WTC11 (cell line): ENCODE measurements around the gene SRSF9. TPM values are rescaled to one million over a fixed set of nuclear protein-coding genes. Genes with fewer than 3 reads are reported as not detected.

Experiments used
- ATAC-seq: fragments of 200-7000 bp; cut with Tn5 transposase; 2 replicates; pipeline ENCODE4 v1.10.0; 2021; ENCODE audit warnings: mild to moderate bottlenecking, moderate library complexity
- CTCF ChIA-PET: fragments of 300-600 bp; sonication (Branson Sonifier 250); formaldehyde crosslinking; loops from one replicate; lab custom pipeline; 2021; ENCODE audit warnings: antibody characterized with exemption; lab: Charles Lee
- POLR2A ChIA-PET: fragments of 350-600 bp; sonication (Branson Sonifier 250); formaldehyde crosslinking; loops from one replicate; lab custom pipeline; 2021; ENCODE audit warnings: antibody characterized with exemption; lab: Charles Lee
- DNase-seq: peaks from one replicate; pipeline ENCODE4 v3.0.0; 2021; ENCODE audit warnings: low spot score
- H3K27ac Mint-ChIP-seq: 2 replicates; pipeline ENCODE4 v1.8.0; 2021; ENCODE audit warnings: mixed read lengths
- H3K27me3 Mint-ChIP-seq: 2 replicates; pipeline ENCODE4 v1.8.0; 2021; ENCODE audit warnings: low read depth, mild to moderate bottlenecking, moderate library complexity, mixed read lengths
- H3K36me3 Mint-ChIP-seq: 2 replicates; pipeline ENCODE4 v1.8.0; 2021; ENCODE audit warnings: mixed read lengths
- H3K4me1 Mint-ChIP-seq: 2 replicates; pipeline ENCODE4 v1.8.0; 2022; ENCODE audit warnings: mixed read lengths
- H3K4me3 Mint-ChIP-seq: 2 replicates; pipeline ENCODE4 v1.8.0; 2021; ENCODE audit warnings: mild to moderate bottlenecking, moderate library complexity, mixed read lengths
- H3K9me3 Mint-ChIP-seq: 2 replicates; pipeline ENCODE4 v1.8.0; 2021; ENCODE audit warnings: mixed read lengths
- ATF1 ChIP-seq: sonication (generic); formaldehyde crosslinking; IDR thresholded peaks from 2 replicates; pipeline ENCODE4 v1.8.1; 2023; ENCODE audit warnings: mild to moderate bottlenecking, moderate library complexity, missing genetic modification reagents
- CREB1 ChIP-seq: sonication (generic); formaldehyde crosslinking; IDR thresholded peaks from 2 replicates; pipeline ENCODE4 v1.8.0; 2023; ENCODE audit warnings: mild to moderate bottlenecking, missing genetic modification reagents
- ETV6 ChIP-seq: sonication (generic); formaldehyde crosslinking; IDR thresholded peaks from 2 replicates; pipeline ENCODE4 v1.8.1; 2022; ENCODE audit warnings: mild to moderate bottlenecking, missing genetic modification reagents
- FOXP1 ChIP-seq: sonication (generic); formaldehyde crosslinking; IDR thresholded peaks from 2 replicates; pipeline ENCODE4 v1.8.0; 2022; ENCODE audit warnings: missing genetic modification reagents, mild to moderate bottlenecking, moderate library complexity, borderline replicate concordance
- GRHL2 ChIP-seq: fragments of 250-450 bp; sonication (Bioruptor Pico); IDR thresholded peaks from 2 replicates; pipeline ENCODE4 v1.8.0; 2022; ENCODE audit warnings: mild to moderate bottlenecking, moderate library complexity; ENCODE audit not compliant: insufficient replicate concordance, severe bottlenecking
- NFATC4 ChIP-seq: fragments of 250-450 bp; sonication (Bioruptor Pico); IDR thresholded peaks from 2 replicates; pipeline ENCODE4 v1.9.0; 2021; ENCODE audit warnings: mild to moderate bottlenecking
- NFE2L1 ChIP-seq: sonication (generic); formaldehyde crosslinking; IDR thresholded peaks from 2 replicates; pipeline ENCODE4 v1.8.1; 2023; ENCODE audit warnings: missing genetic modification reagents
- PRRX2 ChIP-seq: fragments of 250-450 bp; sonication (Bioruptor Pico); IDR thresholded peaks from 2 replicates; pipeline ENCODE4 v1.8.0; 2021; ENCODE audit warnings: mild to moderate bottlenecking
- SMAD4 ChIP-seq: sonication (generic); formaldehyde crosslinking; IDR thresholded peaks from 2 replicates; pipeline ENCODE4 v1.8.0; 2022; ENCODE audit warnings: mild to moderate bottlenecking, missing genetic modification reagents
- SOX15 ChIP-seq: fragments of 250-450 bp; sonication (Bioruptor Pico); IDR thresholded peaks from 2 replicates; pipeline ENCODE4 v1.9.0; 2021; ENCODE audit warnings: mild to moderate bottlenecking
- ZBTB21 ChIP-seq: sonication (generic); formaldehyde crosslinking; IDR thresholded peaks from 2 replicates; pipeline ENCODE4 v1.8.1; 2023; ENCODE audit warnings: mild to moderate bottlenecking, missing genetic modification reagents, borderline replicate concordance
- ZNF317 ChIP-seq: sonication (generic); formaldehyde crosslinking; IDR thresholded peaks from 2 replicates; pipeline ENCODE4 v1.8.1; 2023; ENCODE audit warnings: low read depth, mild to moderate bottlenecking, moderate library complexity, missing genetic modification reagents, borderline replicate concordance
- ZNF423 ChIP-seq: fragments of 250-450 bp; sonication (Bioruptor Pico); IDR thresholded peaks from 2 replicates; pipeline ENCODE4 v2.1.2; 2022; ENCODE audit warnings: mild to moderate bottlenecking, moderate library complexity
- ZNF671 ChIP-seq: fragments of 250-450 bp; sonication (Bioruptor Pico); IDR thresholded peaks from 2 replicates; pipeline ENCODE4 v1.8.0; 2021; ENCODE audit warnings: mild to moderate bottlenecking
- total RNA-seq: library from RNA; stranded (reverse); gene quantifications from 3 replicates; pipeline ENCODE4 v1.2.3, GENCODE V29; 2021
- TF ChIP-seq, protein P1 (sequence below): sonication (generic); formaldehyde crosslinking; IDR thresholded peaks from 2 replicates; pipeline ENCODE4 v1.8.1; 2023; ENCODE audit warnings: mild to moderate bottlenecking, missing genetic modification reagents, borderline replicate concordance
- TF ChIP-seq, protein P2 (sequence below): sonication (generic); formaldehyde crosslinking; conservative IDR thresholded peaks from 2 replicates; pipeline ENCODE4 v1.8.1; 2022; ENCODE audit warnings: mild to moderate bottlenecking, missing genetic modification reagents
- TF ChIP-seq, protein P3 (sequence below): fragments of 250-450 bp; sonication (Bioruptor Pico); conservative IDR thresholded peaks from 2 replicates; pipeline ENCODE4 v1.9.0; 2021; ENCODE audit warnings: mild to moderate bottlenecking
- TF ChIP-seq, protein P4 (sequence below): sonication (generic); formaldehyde crosslinking; IDR thresholded peaks from 2 replicates; pipeline ENCODE4 v1.8.1; 2022; ENCODE audit warnings: low read depth, mild to moderate bottlenecking, moderate library complexity, missing genetic modification reagents, borderline replicate concordance
- TF ChIP-seq, protein P5 (sequence below): fragments of 250-450 bp; sonication (Bioruptor Pico); IDR thresholded peaks from 2 replicates; pipeline ENCODE4 v2.1.2; 2022; ENCODE audit warnings: mild to moderate bottlenecking, moderate library complexity
- TF ChIP-seq, protein P6 (sequence below): fragments of 250-450 bp; sonication (Bioruptor Pico); IDR thresholded peaks from 2 replicates; pipeline ENCODE4 v1.9.0; 2021; ENCODE audit warnings: moderate library complexity, mild to moderate bottlenecking, inconsistent platforms, borderline replicate concordance

Gene SRSF9
- total RNA-seq, 1 experiment from 2014 or later, result 286 TPM

DNA sequence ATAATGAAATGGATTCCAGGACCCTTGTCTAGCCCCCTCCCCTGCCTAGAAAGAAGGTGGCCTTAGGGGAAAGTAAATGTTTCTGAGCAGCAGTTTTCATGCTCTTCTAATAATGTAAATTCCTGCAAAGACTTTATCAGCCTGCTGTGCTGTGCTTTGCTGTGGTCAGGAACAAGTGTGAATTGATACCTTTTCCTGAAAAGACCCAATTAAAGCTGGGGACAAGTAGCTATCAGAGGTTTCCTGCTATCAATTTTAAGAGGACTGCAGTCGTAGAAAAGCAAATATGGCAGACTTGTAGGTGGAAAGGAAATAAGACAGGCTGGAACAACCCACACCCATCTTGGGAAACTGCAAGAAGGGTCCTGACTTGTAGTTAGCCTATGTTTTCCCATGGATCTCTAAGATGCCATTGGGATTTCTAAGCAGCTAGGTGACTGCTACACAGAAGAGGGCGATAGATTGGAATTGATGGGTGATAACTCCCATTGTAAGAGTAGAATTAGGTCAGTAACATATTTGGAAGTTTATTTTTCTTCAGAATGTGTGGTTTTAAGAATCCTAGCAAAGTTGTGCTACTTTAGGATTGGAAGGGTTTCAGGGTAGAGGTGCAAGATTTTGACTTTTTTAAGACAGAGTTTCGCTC lies 29.4 kb upstream of the SRSF9 start:
- no peak for ATAC-seq
- TF ChIP-seq, protein P1, sequence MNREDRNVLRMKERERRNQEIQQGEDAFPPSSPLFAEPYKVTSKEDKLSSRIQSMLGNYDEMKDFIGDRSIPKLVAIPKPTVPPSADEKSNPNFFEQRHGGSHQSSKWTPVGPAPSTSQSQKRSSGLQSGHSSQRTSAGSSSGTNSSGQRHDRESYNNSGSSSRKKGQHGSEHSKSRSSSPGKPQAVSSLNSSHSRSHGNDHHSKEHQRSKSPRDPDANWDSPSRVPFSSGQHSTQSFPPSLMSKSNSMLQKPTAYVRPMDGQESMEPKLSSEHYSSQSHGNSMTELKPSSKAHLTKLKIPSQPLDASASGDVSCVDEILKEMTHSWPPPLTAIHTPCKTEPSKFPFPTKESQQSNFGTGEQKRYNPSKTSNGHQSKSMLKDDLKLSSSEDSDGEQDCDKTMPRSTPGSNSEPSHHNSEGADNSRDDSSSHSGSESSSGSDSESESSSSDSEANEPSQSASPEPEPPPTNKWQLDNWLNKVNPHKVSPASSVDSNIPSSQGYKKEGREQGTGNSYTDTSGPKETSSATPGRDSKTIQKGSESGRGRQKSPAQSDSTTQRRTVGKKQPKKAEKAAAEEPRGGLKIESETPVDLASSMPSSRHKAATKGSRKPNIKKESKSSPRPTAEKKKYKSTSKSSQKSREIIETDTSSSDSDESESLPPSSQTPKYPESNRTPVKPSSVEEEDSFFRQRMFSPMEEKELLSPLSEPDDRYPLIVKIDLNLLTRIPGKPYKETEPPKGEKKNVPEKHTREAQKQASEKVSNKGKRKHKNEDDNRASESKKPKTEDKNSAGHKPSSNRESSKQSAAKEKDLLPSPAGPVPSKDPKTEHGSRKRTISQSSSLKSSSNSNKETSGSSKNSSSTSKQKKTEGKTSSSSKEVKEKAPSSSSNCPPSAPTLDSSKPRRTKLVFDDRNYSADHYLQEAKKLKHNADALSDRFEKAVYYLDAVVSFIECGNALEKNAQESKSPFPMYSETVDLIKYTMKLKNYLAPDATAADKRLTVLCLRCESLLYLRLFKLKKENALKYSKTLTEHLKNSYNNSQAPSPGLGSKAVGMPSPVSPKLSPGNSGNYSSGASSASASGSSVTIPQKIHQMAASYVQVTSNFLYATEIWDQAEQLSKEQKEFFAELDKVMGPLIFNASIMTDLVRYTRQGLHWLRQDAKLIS, result 0 out of 2 replicates have a peak, but pooled peaks have one; percentile 14
- TF ChIP-seq, protein P2, sequence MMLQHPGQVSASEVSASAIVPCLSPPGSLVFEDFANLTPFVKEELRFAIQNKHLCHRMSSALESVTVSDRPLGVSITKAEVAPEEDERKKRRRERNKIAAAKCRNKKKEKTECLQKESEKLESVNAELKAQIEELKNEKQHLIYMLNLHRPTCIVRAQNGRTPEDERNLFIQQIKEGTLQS (CRISPR knock-in tag), result no peak
- 0 out of 2 replicates have a peak, but pooled peaks have one; percentile 18 for TF ChIP-seq PRRX2 (CRISPR knock-in tag)
- TF ChIP-seq, protein P3, sequence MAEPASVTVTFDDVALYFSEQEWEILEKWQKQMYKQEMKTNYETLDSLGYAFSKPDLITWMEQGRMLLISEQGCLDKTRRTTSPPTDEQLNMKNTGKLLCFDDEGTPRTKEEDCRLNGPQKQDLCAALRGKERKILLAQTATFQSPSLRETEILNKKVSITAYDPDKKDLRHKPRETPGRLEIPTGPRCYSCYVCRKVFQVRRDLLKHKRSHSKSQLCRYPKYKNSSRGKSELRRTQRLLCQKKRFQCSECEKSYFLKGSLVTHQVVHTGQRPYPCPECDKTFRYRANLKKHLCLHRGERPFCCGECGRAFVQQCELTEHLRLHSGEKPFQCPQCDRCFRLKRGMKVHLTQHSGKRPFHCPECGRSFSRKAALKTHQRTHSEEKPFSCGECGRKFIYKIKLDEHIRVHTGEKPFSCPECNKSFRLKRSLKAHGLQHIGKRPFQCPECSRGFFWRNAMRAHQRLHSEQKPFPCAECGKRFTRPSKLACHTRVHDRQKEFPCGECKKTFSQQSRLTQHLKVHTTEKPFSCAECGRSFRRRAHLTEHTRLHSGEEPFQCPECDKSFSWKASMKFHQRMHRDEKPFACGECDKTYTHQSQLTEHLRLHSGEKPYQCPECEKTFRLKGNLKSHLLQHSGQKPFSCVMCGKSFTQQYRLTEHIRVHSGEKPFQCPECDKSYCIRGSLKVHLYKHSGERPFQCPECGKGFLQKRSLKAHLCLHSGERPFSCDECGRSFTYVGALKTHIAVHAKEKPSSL (CRISPR knock-in tag), result 0 out of 2 replicates have a peak, but pooled peaks have one; percentile 21
- TF ChIP-seq, protein P4, sequence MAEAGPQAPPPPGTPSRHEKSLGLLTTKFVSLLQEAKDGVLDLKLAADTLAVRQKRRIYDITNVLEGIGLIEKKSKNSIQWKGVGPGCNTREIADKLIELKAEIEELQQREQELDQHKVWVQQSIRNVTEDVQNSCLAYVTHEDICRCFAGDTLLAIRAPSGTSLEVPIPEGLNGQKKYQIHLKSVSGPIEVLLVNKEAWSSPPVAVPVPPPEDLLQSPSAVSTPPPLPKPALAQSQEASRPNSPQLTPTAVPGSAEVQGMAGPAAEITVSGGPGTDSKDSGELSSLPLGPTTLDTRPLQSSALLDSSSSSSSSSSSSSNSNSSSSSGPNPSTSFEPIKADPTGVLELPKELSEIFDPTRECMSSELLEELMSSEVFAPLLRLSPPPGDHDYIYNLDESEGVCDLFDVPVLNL, result no peak
- TF ChIP-seq, protein P5, sequence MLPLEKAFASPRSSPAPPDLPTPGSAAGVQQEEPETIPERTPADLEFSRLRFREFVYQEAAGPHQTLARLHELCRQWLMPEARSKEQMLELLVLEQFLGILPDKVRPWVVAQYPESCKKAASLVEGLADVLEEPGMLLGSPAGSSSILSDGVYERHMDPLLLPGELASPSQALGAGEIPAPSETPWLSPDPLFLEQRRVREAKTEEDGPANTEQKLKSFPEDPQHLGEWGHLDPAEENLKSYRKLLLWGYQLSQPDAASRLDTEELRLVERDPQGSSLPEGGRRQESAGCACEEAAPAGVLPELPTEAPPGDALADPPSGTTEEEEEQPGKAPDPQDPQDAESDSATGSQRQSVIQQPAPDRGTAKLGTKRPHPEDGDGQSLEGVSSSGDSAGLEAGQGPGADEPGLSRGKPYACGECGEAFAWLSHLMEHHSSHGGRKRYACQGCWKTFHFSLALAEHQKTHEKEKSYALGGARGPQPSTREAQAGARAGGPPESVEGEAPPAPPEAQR, result no peak
- ChIA-PET POLR2A (interaction anchor here (1.0 kb wide), 1 partner anchor 32 kb away, joined by 4 read pairs; no protein-coding TSS in a partner anchor), CTCF (interaction anchor here (0.8 to 1.8 kb wide), 6 partner anchors 29 to 197 kb away, joined by 3 to 8 read pairs (median 4); partner anchors contain the start of genes COQ5 and SIRT4)
- Mint-ChIP-seq H3K36me3 (peaks cover 53% of the 10 kb centered on the region), H3K27me3 (no peaks in the 10 kb centered on the region), H3K4me3 (peak overlapping the region; percentile 93), H3K27ac (peak overlapping the region; percentile 61), H3K4me1 (peaks cover 37% of the 10 kb centered on the region), H3K9me3 (no peaks in the 10 kb centered on the region; the same call in 1 of the 2 replicates)
- DNase-seq, result no peak

DNA sequence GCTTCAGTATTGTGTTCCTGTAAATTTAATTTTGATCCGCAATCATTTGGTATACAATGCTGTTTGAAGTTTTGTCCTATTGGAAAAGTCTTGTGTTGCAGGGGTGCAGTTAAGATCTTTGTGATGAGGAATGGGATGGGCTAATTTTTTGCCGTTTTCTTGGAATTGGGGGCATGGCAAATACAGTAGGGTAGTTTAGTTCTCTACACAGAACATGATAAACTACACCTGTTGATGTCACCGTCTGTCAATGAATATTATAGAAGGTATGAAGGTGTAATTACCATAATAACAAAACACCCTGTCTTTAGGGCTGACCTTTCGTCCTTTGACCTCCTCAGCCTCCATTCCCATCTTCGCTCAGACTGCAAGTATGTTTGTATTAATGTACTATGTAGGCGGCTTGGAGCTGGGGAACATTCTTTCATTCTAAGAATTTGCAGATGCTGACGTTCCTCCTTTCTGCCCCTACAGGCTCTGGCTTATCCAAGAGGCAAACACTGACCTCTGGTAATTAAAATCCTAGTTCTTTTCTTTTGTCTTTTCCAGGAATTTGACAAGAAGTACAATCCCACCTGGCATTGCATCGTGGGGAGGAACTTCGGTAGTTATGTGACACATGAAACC lies 28.1 kb upstream of the SRSF9 start:
- Mint-ChIP-seq H3K9me3 (no peaks in the 10 kb centered on the region), H3K27me3 (no peaks in the 10 kb centered on the region), H3K4me1 (peaks cover 33% of the 10 kb centered on the region), H3K27ac (peak overlapping the region; percentile 61), H3K36me3 (peaks cover 42% of the 10 kb centered on the region), H3K4me3 (peak overlapping the region; percentile 93)
- CTCF ChIA-PET, result interaction anchor here (1.6 to 2.4 kb wide), 3 partner anchors 7 to 31 kb away, joined by 5 to 22 read pairs (median 15); partner anchors contain the start of gene SRSF9
- DNase-seq, result no peak
- POLR2A ChIA-PET, result interaction anchor here (1.6 to 1.9 kb wide), 2 partner anchors 7 to 31 kb away, joined by 9 to 13 read pairs; partner anchors contain the start of gene COQ5
- ATAC-seq, result no peak
- no peak for TF ChIP-seq NFE2L1 (CRISPR knock-in tag)
- no peak for TF ChIP-seq ETV6 (CRISPR knock-in tag)
- TF ChIP-seq, protein P6, sequence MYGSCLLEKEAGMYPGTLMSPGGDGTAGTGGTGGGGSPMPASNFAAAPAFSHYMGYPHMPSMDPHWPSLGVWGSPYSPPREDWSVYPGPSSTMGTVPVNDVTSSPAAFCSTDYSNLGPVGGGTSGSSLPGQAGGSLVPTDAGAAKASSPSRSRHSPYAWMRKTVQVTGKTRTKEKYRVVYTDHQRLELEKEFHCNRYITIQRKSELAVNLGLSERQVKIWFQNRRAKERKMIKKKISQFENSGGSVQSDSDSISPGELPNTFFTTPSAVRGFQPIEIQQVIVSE (CRISPR knock-in tag), result no peak
- TF ChIP-seq, protein P5, result no peak
- no peak for TF ChIP-seq ZNF423 (CRISPR knock-in tag)
- TF ChIP-seq, protein P4, result no peak
- no peak for TF ChIP-seq ATF1 (CRISPR knock-in tag)
- no peak for TF ChIP-seq ZBTB21 (CRISPR knock-in tag)
- no peak for TF ChIP-seq ZNF671 (CRISPR knock-in tag)
- TF ChIP-seq GRHL2, result no peak
- TF ChIP-seq SMAD4, result no peak
- TF ChIP-seq NFATC4, result no peak
- no peak for TF ChIP-seq SOX15 (CRISPR knock-in tag)
- TF ChIP-seq FOXP1 (CRISPR knock-in tag), result no peak
- no peak for TF ChIP-seq ZNF317 (CRISPR knock-in tag)
- no peak for TF ChIP-seq CREB1 (CRISPR knock-in tag)
